Measurements from ENCODE around the gene ZNF549. TPM values are rescaled to one million over a fixed set of nuclear protein-coding genes. Genes with fewer than 3 reads are reported as not detected.

The ZNF549 gene
- total and polyA plus RNA-seq, 2 of the 13 experiments (the other 11 are each of a cell fraction or from before 2014, with no cell fraction given), result 2.8 to 6.4 TPM

GRCh38 chr19:57487477-57488298, 39.5 kb upstream of the ZNF549 start, which contains the start of gene ZNF419 (continued):
- TF ChIP-seq ZNF501 (CRISPR knock-in tag; IDR thresholded peaks at IDR 0.05) (peak; percentile 54; the same call in 1 of the 2 replicates), MIER3 (CRISPR knock-in tag; IDR thresholded peaks at IDR 0.05; ENCODE audit: borderline replicate concordance) (peak; percentile 77; the same call in 1 of the 2 replicates), DRAP1 (CRISPR knock-in tag; IDR thresholded peaks at IDR 0.05) (peak; percentile 92), TFDP1 (CRISPR knock-in tag; IDR thresholded peaks at IDR 0.05; ENCODE audit: borderline replicate concordance) (0 out of 2 replicates have a peak, but pooled peaks have one; percentile 15), RBFOX2 (IDR thresholded peaks at IDR 0.05; ENCODE audit: low read depth, low read length) (peak; percentile 85), BHLHE40 (IDR thresholded peaks at IDR 0.05; ENCODE audit: low read length) (peak; percentile 47; the same call in 1 of the 2 replicates), KMT2A (CRISPR knock-in tag; IDR thresholded peaks at IDR 0.05) (0 out of 2 replicates have a peak, but pooled peaks have one; percentile 33), NCOA2 (CRISPR knock-in tag; IDR thresholded peaks at IDR 0.05) (peak; percentile 47; the same call in 1 of the 2 replicates), PCBP1 (IDR thresholded peaks at IDR 0.05; ENCODE audit: borderline replicate concordance, low read depth, low read length) (0 out of 2 replicates have a peak, but pooled peaks have one; percentile 46), TBX3 (IDR thresholded peaks at IDR 0.05; ENCODE audit: borderline replicate concordance) (peak; percentile 44; the same call in 1 of the 2 replicates), KMT2B (CRISPR knock-in tag; IDR thresholded peaks at IDR 0.05) (peak; percentile 83), CBFB (CRISPR knock-in tag; IDR thresholded peaks at IDR 0.05) (0 out of 2 replicates have a peak, but pooled peaks have one; percentile 9), GMEB1 (CRISPR knock-in tag; IDR thresholded peaks at IDR 0.05; ENCODE audit: borderline replicate concordance) (peak; percentile 99), RXRB (CRISPR knock-in tag; IDR thresholded peaks at IDR 0.05; ENCODE audit: borderline replicate concordance) (peak; percentile 31; the same call in 1 of the 2 replicates), ZSCAN31 (CRISPR knock-in tag; IDR thresholded peaks at IDR 0.05; ENCODE audit: low read depth) (peak; percentile 57; the same call in 1 of the 2 replicates), HOXA3 (CRISPR knock-in tag; IDR thresholded peaks at IDR 0.05) (peak; percentile 38; the same call in 1 of the 2 replicates), KDM1A (CRISPR knock-in tag; IDR thresholded peaks at IDR 0.05) (peak; percentile 74; the same call in 1 of the 2 replicates), SRY (CRISPR knock-in tag; IDR thresholded peaks at IDR 0.05) (0 out of 2 replicates have a peak, but pooled peaks have one; percentile 57), TFDP2 (CRISPR knock-in tag; IDR thresholded peaks at IDR 0.05) (peak; percentile 18; the same call in 1 of the 2 replicates), TEAD3 (CRISPR knock-in tag; optimal IDR thresholded peaks at IDR 0.05; ENCODE audit: borderline replicate concordance) (peak; percentile 80), THAP11 (CRISPR knock-in tag; IDR thresholded peaks at IDR 0.05) (peak; percentile 100), SIN3A (IDR thresholded peaks at IDR 0.05; ENCODE audit: borderline replicate concordance, low read depth, low read length) (peak; percentile 59; the same call in 1 of the 2 replicates), CREB1 (IDR thresholded peaks at IDR 0.05) (peak; percentile 87), CREB1 (CRISPR knock-in tag; IDR thresholded peaks at IDR 0.05) (peak; percentile 95), ELF3 (CRISPR knock-in tag; IDR thresholded peaks at IDR 0.05) (peak; percentile 90), POLR2AphosphoS5 (IDR thresholded peaks at IDR 0.05; ENCODE audit: low read depth, low read length) (peak; percentile 83)

Measured in HepG2 (cell line).